Measurements from ENCODE around the gene ICA1. TPM values are rescaled to one million over a fixed set of nuclear protein-coding genes. Genes with fewer than 3 reads are reported as not detected.
"Not testable (repeated sequence)": the region's sequence is repeated elsewhere in the genome, so short reads cannot be mapped to it uniquely, and the experiment has no call there.

The ICA1 gene
- total RNA-seq, 5 donors from 2014 or later (not counting 1 experiment from before 2014, with no cell fraction given): 0.82 to 2.4 (median 1.1) TPM

DNA sequence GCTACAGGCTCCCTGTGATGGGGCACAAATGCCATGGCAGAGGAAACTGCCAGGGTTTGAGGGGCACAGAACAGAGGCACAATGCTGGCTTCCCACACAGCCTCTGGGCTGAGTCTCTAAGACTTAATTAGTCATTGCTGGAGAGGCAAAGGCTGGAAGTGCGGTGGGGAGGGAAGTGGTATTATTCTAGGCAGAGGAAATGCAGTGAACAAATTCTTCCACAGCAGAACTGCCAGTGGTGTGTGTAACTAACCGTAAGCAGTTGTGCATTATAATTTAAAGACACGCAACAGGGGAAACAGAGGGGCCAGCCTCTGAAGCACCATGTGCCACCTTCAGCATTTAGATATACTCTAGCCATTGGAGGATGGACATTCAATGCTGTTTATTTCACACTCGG is 12.8 kb downstream of the ICA1 start:
- H3K4me1 ChIP-seq (ENCODE audit: control insufficient read depth in 1 of 2, extremely low read depth in 1 of 2, insufficient read depth in 2 of 2, low read length in 2 of 2): no peaks in the 10 kb centered on the region
- Mint-ChIP-seq H3K4me3 (no peak overlapping the region), H3K4me1 (no peaks in the 10 kb centered on the region), H3K36me3 (no peaks in the 10 kb centered on the region), H3K27ac (no peak overlapping the region), H3K9me3 (peaks cover 0 to 4% (median 4%) of the 10 kb centered on the region in 3 donors), H3K27me3 (peaks cover 6 to 12% of the 10 kb centered on the region in 2 donors)
- ChIA-PET POLR2A (no interaction called here), CTCF (no interaction called here)
- no CpG with 5 or more reads among the region's 4 CpGs for WGBS (ENCODE audit: insufficient coverage)
- H3K27me3 ChIP-seq (replicated peaks in 1 of 2; ENCODE audit: control insufficient read depth in 2 of 2, extremely low read depth in 1 of 2, insufficient read depth in 2 of 2, low read length in 1 of 2): peaks cover 0 to 4% of the 10 kb centered on the region in 2 experiments
- H3K4me3 ChIP-seq (ENCODE audit: control insufficient read depth in 1 of 2, extremely low read depth in 1 of 2, low read length in 1 of 2): no peak overlapping the region
- DNase-seq (no peak), ATAC-seq (replicated peaks in 1 of 4) (no peak)
- no peaks in the 10 kb centered on the region for H3K36me3 ChIP-seq (ENCODE audit: control insufficient read depth in 2 of 2, extremely low read depth in 1 of 2, insufficient read depth in 1 of 2, low read length in 1 of 2)
- H3K9me3 ChIP-seq: no peaks in the 10 kb centered on the region
- no peak overlapping the region for H3K27ac ChIP-seq (ENCODE audit: low read length)

DNA sequence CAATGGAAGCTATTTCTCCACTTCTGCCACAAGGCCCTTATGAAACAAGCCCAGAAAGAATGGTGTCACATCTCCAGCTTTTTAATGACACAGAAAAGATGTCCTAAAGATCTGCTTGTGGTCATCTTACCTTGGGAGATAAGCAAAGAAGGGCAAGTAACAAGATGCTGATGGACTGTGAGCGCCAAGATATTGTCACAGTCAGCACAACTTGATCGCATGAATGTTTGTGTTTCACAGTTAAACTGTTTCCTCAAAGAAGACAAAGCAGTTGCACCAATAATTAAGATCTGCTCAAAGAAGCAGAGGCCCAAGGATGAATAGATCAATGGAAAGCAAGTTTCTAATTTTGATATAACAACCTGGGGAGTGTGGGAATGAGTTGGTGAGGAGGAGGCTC is 15.9 kb downstream of the ICA1 start:
- Histone ChIP-seq H3K27ac (ENCODE audit: low read length) (no peak overlapping the region), H3K4me1 (ENCODE audit: control insufficient read depth in 1 of 2, extremely low read depth in 1 of 2, insufficient read depth in 2 of 2, low read length in 2 of 2) (no peaks in the 10 kb centered on the region), H3K9me3 (no peaks in the 10 kb centered on the region), H3K27me3 (replicated peaks in 1 of 2; ENCODE audit: control insufficient read depth in 2 of 2, extremely low read depth in 1 of 2, insufficient read depth in 2 of 2, low read length in 1 of 2) (peaks cover 0 to 4% of the 10 kb centered on the region in 2 experiments), H3K4me3 (ENCODE audit: control insufficient read depth in 1 of 2, extremely low read depth in 1 of 2, low read length in 1 of 2) (no peak overlapping the region), H3K36me3 (ENCODE audit: control insufficient read depth in 2 of 2, extremely low read depth in 1 of 2, insufficient read depth in 1 of 2, low read length in 1 of 2) (no peaks in the 10 kb centered on the region)
- H3K36me3 Mint-ChIP-seq: no peaks in the 10 kb centered on the region
- POLR2A ChIA-PET: no interaction called here
- ATAC-seq (replicated peaks in 1 of 4) (no peak), DNase-seq (no peak)
- CTCF ChIA-PET: interaction anchor here in 1 of 2 donors (0.6 kb wide), 1 partner anchor 971 kb away, joined by 3 read pairs; no protein-coding TSS in a partner anchor
- WGBS (ENCODE audit: insufficient coverage): 100% methylated on average over 2 of the region's 2 CpGs
- H3K27ac Mint-ChIP-seq: no peak overlapping the region
- no peaks in the 10 kb centered on the region for H3K4me1 Mint-ChIP-seq
- no peak overlapping the region for H3K4me3 Mint-ChIP-seq
- H3K27me3 Mint-ChIP-seq: peaks cover 4 to 9% of the 10 kb centered on the region in 2 donors
- peaks cover 10 to 20% (median 14%) of the 10 kb centered on the region in 3 donors for H3K9me3 Mint-ChIP-seq

DNA sequence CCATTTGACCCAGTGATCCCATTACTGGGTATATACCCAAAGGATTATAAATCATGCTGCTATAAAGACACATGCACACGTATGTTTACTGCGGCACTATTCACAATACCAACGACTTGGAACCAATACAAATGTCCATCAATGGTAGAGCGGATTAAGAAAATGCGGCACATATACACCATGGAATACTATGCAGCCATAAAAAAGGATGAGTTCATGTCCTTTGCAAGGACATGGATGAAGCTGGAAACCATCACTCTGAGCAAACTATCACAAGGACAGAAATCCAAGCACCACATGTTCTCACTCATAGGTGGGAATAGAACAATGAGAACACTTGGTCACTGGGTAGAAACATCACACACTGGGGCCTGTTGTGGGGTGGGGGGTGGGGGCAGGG is 16.9 kb downstream of the ICA1 start:
- not testable (repeated sequence) for H3K9me3 ChIP-seq; H3K27ac ChIP-seq (ENCODE audit: low read length)

DNA sequence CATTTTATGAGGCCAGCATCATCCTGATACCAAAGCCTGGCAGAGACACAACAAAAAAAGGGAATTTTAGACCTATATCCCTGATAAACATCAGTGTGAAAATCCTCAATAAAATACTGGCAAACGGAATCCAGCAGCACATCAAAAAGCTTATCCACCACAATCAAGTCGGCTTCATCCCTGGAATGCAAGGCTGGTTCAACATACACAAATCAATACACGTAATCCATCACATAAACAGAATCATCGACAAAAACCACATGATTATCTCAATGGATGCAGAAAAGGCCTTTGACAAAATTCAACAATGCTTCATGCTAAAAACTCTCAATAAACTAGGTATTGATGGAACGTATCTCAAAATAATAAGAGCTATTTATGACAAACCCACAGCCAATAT is 18.9 kb downstream of the ICA1 start:
- H3K27me3 Mint-ChIP-seq: peaks cover 16 to 25% of the 10 kb centered on the region in 2 donors
- H3K4me1 Mint-ChIP-seq; POLR2A ChIA-PET; H3K4me3 Mint-ChIP-seq; ATAC-seq (replicated peaks in 1 of 4); CTCF ChIA-PET; H3K9me3 ChIP-seq; H3K27ac ChIP-seq (ENCODE audit: low read length); DNase-seq; H3K4me3 ChIP-seq (ENCODE audit: control insufficient read depth in 1 of 2, extremely low read depth in 1 of 2, low read length in 1 of 2); H3K27ac Mint-ChIP-seq; H3K4me1 ChIP-seq (ENCODE audit: control insufficient read depth in 1 of 2, extremely low read depth in 1 of 2, insufficient read depth in 2 of 2, low read length in 2 of 2); H3K36me3 ChIP-seq (ENCODE audit: control insufficient read depth in 2 of 2, extremely low read depth in 1 of 2, insufficient read depth in 1 of 2, low read length in 1 of 2); H3K36me3 Mint-ChIP-seq: not testable (repeated sequence)
- H3K9me3 Mint-ChIP-seq: peaks cover 14 to 20% (median 14%) of the 10 kb centered on the region in 3 donors
- WGBS (ENCODE audit: insufficient coverage): no CpG with 5 or more reads among the region's 5 CpGs
- peaks cover 0 to 11% of the 10 kb centered on the region in 2 experiments for H3K27me3 ChIP-seq (replicated peaks in 1 of 2; ENCODE audit: control insufficient read depth in 2 of 2, extremely low read depth in 1 of 2, insufficient read depth in 2 of 2, low read length in 1 of 2)

More for the DNA sequence above, 16.9 kb downstream of the ICA1 start:
- H3K4me3 ChIP-seq (ENCODE audit: control insufficient read depth in 1 of 2, extremely low read depth in 1 of 2, low read length in 1 of 2); H3K36me3 ChIP-seq (ENCODE audit: control insufficient read depth in 2 of 2, extremely low read depth in 1 of 2, insufficient read depth in 1 of 2, low read length in 1 of 2); H3K4me1 ChIP-seq (ENCODE audit: control insufficient read depth in 1 of 2, extremely low read depth in 1 of 2, insufficient read depth in 2 of 2, low read length in 2 of 2); H3K36me3 Mint-ChIP-seq; H3K4me3 Mint-ChIP-seq; H3K27me3 ChIP-seq (replicated peaks in 1 of 2; ENCODE audit: control insufficient read depth in 2 of 2, extremely low read depth in 1 of 2, insufficient read depth in 2 of 2, low read length in 1 of 2); H3K4me1 Mint-ChIP-seq; POLR2A ChIA-PET; ATAC-seq (replicated peaks in 1 of 4); DNase-seq; H3K27ac Mint-ChIP-seq; CTCF ChIA-PET: not testable (repeated sequence)
- Mint-ChIP-seq H3K9me3 (peaks cover 14 to 20% (median 14%) of the 10 kb centered on the region in 3 donors), H3K27me3 (peaks cover 4 to 14% of the 10 kb centered on the region in 2 donors)
- no CpG with 5 or more reads among the region's 5 CpGs for WGBS (ENCODE audit: insufficient coverage)

DNA sequence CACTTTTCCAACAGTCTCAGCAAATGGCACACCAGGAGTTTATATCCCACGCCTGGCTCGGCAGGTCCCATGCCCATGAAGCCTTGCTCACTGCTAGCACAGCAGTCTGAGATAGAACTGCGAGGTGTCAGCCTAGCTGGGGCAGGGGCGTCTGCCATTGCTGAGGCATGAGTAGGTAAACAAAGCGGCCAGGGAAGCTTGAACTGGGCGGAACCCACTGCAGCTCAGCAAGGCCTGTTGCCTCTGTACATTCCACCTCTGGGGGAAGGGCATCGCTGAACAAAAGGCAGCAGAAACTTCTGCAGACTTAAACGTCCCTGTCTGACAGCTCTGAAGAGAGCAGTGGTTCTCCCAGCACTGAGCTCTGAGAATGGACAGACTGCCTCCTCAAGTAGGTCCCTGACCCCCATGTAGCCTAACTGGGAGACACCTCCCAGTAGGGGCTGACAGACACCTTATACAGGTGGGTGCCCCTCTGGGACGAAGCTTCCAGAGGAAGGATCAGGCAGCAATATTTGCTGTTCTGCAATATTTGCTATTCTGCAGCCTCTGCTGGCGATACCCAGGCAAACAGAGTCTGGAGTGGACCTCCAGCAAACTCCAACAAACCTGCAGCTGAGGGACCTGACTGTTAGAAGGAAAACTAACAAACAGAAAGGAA is 22.1 kb downstream of the ICA1 start:
- H3K4me1 Mint-ChIP-seq; ATAC-seq (replicated peaks in 1 of 4); CTCF ChIA-PET; H3K36me3 Mint-ChIP-seq; DNase-seq; H3K27ac Mint-ChIP-seq; POLR2A ChIA-PET; H3K4me1 ChIP-seq (ENCODE audit: control insufficient read depth in 1 of 2, extremely low read depth in 1 of 2, insufficient read depth in 2 of 2, low read length in 2 of 2); H3K27me3 ChIP-seq (replicated peaks in 1 of 2; ENCODE audit: control insufficient read depth in 2 of 2, extremely low read depth in 1 of 2, insufficient read depth in 2 of 2, low read length in 1 of 2); H3K9me3 ChIP-seq; H3K4me3 Mint-ChIP-seq; H3K4me3 ChIP-seq (ENCODE audit: control insufficient read depth in 1 of 2, extremely low read depth in 1 of 2, low read length in 1 of 2); H3K27ac ChIP-seq (ENCODE audit: low read length); H3K36me3 ChIP-seq (ENCODE audit: control insufficient read depth in 2 of 2, extremely low read depth in 1 of 2, insufficient read depth in 1 of 2, low read length in 1 of 2): not testable (repeated sequence)
- Mint-ChIP-seq H3K9me3 (peaks cover 14 to 20% (median 14%) of the 10 kb centered on the region in 3 donors), H3K27me3 (peaks cover 18 to 34% of the 10 kb centered on the region in 2 donors)
- WGBS (ENCODE audit: insufficient coverage): 80% methylated on average over 7 of the region's 10 CpGs

DNA sequence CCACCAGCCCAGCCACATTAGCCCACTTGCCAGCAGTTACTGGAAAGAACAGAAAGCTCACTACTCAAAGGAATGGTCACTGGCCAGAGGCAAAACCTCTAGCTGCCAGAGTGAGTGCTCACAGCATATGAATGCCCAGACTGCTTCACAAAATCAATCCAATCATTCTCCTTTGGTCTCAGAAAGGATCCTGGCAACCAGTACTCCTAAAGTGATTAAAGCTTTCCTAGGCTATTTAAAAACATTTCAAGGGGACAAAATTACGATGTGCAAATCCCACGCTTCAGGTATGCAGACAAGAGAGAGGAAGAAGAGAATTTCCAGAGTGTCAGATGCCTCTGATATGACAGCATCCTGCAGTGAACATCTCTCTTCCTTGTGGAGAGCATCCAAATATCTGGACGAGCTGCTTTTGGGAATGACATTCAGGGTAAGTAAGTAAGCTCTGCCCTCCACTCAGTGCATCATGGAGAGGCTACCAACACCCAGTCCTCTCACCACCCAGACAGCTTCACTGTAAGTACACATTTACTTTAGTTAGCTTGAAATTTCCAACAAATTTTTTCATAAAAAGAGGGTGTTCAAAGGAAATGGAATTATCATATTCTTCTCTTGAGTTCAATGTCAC is 25.1 kb downstream of the ICA1 start:
- peaks cover 0 to 10% of the 10 kb centered on the region in 2 experiments for H3K27me3 ChIP-seq (replicated peaks in 1 of 2; ENCODE audit: control insufficient read depth in 2 of 2, extremely low read depth in 1 of 2, insufficient read depth in 2 of 2, low read length in 1 of 2)
- ChIA-PET CTCF (no interaction called here), POLR2A (no interaction called here)
- H3K4me1 ChIP-seq (ENCODE audit: control insufficient read depth in 1 of 2, extremely low read depth in 1 of 2, insufficient read depth in 2 of 2, low read length in 2 of 2): no peaks in the 10 kb centered on the region
- no peak for DNase-seq
- no peak overlapping the region for H3K27ac ChIP-seq (ENCODE audit: low read length)
- H3K27ac Mint-ChIP-seq: no peak overlapping the region
- H3K9me3 ChIP-seq: no peaks in the 10 kb centered on the region
- H3K4me3 ChIP-seq (ENCODE audit: control insufficient read depth in 1 of 2, extremely low read depth in 1 of 2, low read length in 1 of 2): no peak overlapping the region
- H3K4me1 Mint-ChIP-seq: no peaks in the 10 kb centered on the region
- H3K27me3 Mint-ChIP-seq: peaks cover 18 to 37% of the 10 kb centered on the region in 2 donors
- H3K4me3 Mint-ChIP-seq: no peak overlapping the region
- no peak for ATAC-seq (replicated peaks in 1 of 4)
- H3K36me3 Mint-ChIP-seq: no peaks in the 10 kb centered on the region
- 87% methylated on average over 3 of the region's 3 CpGs for WGBS (ENCODE audit: insufficient coverage)
- peaks cover under 1 to 5% (median under 1%) of the 10 kb centered on the region in 3 donors for H3K9me3 Mint-ChIP-seq
- H3K36me3 ChIP-seq (ENCODE audit: control insufficient read depth in 2 of 2, extremely low read depth in 1 of 2, insufficient read depth in 1 of 2, low read length in 1 of 2): no peaks in the 10 kb centered on the region
